HG03342 (cell line): ENCODE measurements around the gene CPT1B.
A peak's percentile ranks its signal among the peaks of the same experiment; 100 is the strongest.
"Not testable (repeated sequence)": the region's sequence is repeated elsewhere in the genome, so short reads cannot be mapped to it uniquely, and the experiment has no call there.

Experiments used
- ATAC-seq: cut with Tn5 transposase; IDR thresholded peaks from one replicate; pipeline ENCODE4 v1.9.1; 2021; ENCODE audit warnings: mild to moderate bottlenecking, moderate library complexity; ENCODE audit not compliant: unreplicated experiment

CPT1B gene

GRCh38 chr22:50577987-50578775 lies at the start of gene CPT1B:
CPT1B (minus strand) TSS chr22:50578427; CDS start chr22:50577915, 512 bp downstream.
- no peak for ATAC-seq

GRCh38 chr22:50626850-50627641 lies 48.8 kb upstream of the CPT1B start:
- no peak for ATAC-seq

- ATAC-seq: no peak
Observed at GRCh38 chr22:50626314-50626849, 48.2 kb upstream of the CPT1B start.

- ATAC-seq: no peak
Observed at GRCh38 chr22:50625568-50626313, 47.5 kb upstream of the CPT1B start.

- no peak for ATAC-seq
Observed at GRCh38 chr22:50625131-50625567, 46.9 kb upstream of the CPT1B start.

GRCh38 chr22:50624347-50625130 lies 46.3 kb upstream of the CPT1B start:
- no peak for ATAC-seq

GRCh38 chr22:50622723-50623327 lies 44.6 kb upstream of the CPT1B start:
- no peak for ATAC-seq

GRCh38 chr22:50621948-50622722 lies 43.9 kb upstream of the CPT1B start:
- no peak for ATAC-seq

- no peak for ATAC-seq
Observed at GRCh38 chr22:50621356-50621880, 43.2 kb upstream of the CPT1B start.

GRCh38 chr22:50620593-50621355 lies 42.5 kb upstream of the CPT1B start:
- ATAC-seq: peak; percentile 67

- not testable (repeated sequence) for ATAC-seq
Observed at GRCh38 chr22:50614296-50614695, 36.1 kb upstream of the CPT1B start.

GRCh38 chr22:50613291-50613981 lies 35.2 kb upstream of the CPT1B start:
- no peak for ATAC-seq

- no peak for ATAC-seq
Observed at GRCh38 chr22:50612528-50613221, 34.4 kb upstream of the CPT1B start.

GRCh38 chr22:50612168-50612527 lies 33.9 kb upstream of the CPT1B start:
- no peak for ATAC-seq

GRCh38 chr22:50611341-50612060 lies 33.3 kb upstream of the CPT1B start:
- ATAC-seq: no peak

GRCh38 chr22:50610581-50610980 lies 32.4 kb upstream of the CPT1B start:
- no peak for ATAC-seq
